Memory B cell (primary cell): Measurements from ENCODE around the gene LHFPL6.

ENCODE experiments used
- ATAC-seq: fragments of 150-1000 bp; cut with Tn5 transposase; 2 replicates; pipeline ENCODE4 v1.10.0; 2021; ENCODE audit warnings: low read depth, mild to moderate bottlenecking, moderate library complexity
- DNase-seq, 2 donors: peaks; one replicate each; pipeline ENCODE4 v3.0.0; 2022; ENCODE audit warnings: low spot score in 2 of 2
- H3K27ac Mint-ChIP-seq: one replicate; pipeline ENCODE4 v1.8.0; 2022; ENCODE audit warnings: mild to moderate bottlenecking, moderate library complexity, mixed read lengths
- H3K27me3 Mint-ChIP-seq: one replicate; pipeline ENCODE4 v1.8.0; 2022; ENCODE audit warnings: mixed read lengths
- H3K36me3 Mint-ChIP-seq: one replicate; pipeline ENCODE4 v1.8.0; 2022; ENCODE audit warnings: mild to moderate bottlenecking, mixed read lengths
- H3K4me1 Mint-ChIP-seq: one replicate; pipeline ENCODE4 v1.8.0; 2022; ENCODE audit warnings: mixed read lengths
- H3K4me3 Mint-ChIP-seq: one replicate; pipeline ENCODE4 v1.8.0; 2022; ENCODE audit warnings: mild to moderate bottlenecking, moderate library complexity, mixed read lengths
- H3K9me3 Mint-ChIP-seq: one replicate; pipeline ENCODE4 v1.8.0; 2022; ENCODE audit warnings: mixed read lengths

LHFPL6 gene

DNA sequence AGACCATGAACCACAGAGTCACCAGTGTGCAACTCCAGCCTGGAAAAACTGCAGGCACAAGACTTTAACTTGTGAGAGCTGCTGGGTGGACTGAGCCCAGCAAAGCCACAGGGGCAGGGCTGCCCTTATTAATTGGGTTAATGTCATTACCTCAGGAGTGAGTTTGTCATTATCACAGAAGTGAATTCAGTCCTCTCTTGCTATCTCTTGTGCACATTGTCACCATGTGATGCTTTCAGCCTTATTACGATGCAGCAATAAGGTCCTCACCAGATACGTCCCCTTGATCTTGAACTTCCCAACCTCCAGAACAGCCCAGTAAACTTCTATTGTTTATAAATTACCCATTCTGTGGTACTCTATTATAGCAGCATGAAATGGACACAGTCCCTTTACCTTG is 158.1 kb downstream of the LHFPL6 start:
- H3K9me3 Mint-ChIP-seq: peaks cover 1% of the 10 kb centered on the region
- ATAC-seq (no peak), DNase-seq (no peak)
- no peak overlapping the region for H3K4me3 Mint-ChIP-seq
- peaks cover 5% of the 10 kb centered on the region for H3K27me3 Mint-ChIP-seq
- no peaks in the 10 kb centered on the region for H3K4me1 Mint-ChIP-seq
- no peaks in the 10 kb centered on the region for H3K36me3 Mint-ChIP-seq
- H3K27ac Mint-ChIP-seq: no peak overlapping the region

DNA sequence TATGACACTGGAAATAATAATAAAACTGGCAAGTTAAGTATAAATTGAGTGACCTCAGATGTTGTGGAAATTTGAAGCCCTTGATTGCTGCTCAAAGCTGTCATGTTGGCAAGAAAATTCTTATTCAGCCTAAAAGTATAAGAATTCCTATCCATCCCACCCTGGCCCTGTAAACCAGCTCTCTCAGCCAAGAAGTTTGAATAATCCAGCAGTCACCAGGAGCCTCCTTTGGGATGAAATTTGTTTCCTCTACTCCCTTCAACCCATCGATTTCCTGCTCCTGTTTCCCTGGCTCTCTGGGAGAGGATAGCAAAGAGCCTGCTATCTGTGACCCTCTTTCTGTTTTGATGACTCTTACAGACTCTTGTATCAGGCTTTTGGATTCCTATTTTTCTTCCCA is 169.3 kb downstream of the LHFPL6 start:
- H3K27me3 Mint-ChIP-seq: peaks cover 7% of the 10 kb centered on the region
- no peaks in the 10 kb centered on the region for H3K36me3 Mint-ChIP-seq
- H3K9me3 Mint-ChIP-seq: peaks cover 4% of the 10 kb centered on the region
- ATAC-seq: no peak
- H3K4me1 Mint-ChIP-seq: no peaks in the 10 kb centered on the region
- H3K4me3 Mint-ChIP-seq: no peak overlapping the region
- no peak overlapping the region for H3K27ac Mint-ChIP-seq
- DNase-seq: no peak

DNA sequence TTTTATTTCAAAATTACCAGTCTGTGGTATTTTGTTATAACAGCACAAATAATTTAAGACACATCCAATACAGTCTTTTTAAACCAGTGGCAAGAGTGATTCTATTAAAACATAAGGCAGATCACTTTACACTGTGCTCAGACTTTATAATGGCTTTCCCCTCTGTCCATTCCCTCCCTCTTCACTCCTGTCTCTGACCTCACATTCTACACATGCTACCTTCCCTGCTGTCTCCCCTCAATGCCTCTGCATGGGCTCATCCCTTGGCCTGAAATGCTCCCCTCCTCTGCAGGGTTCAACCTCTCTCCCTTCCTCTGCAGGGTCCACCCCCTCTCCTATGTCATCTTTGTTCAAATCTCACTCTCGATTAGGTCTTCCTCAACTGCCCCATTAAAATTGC is 170.8 kb downstream of the LHFPL6 start:
- H3K4me1 Mint-ChIP-seq: no peaks in the 10 kb centered on the region
- H3K9me3 Mint-ChIP-seq: peaks cover 2% of the 10 kb centered on the region
- peaks cover 7% of the 10 kb centered on the region for H3K27me3 Mint-ChIP-seq
- no peak overlapping the region for H3K4me3 Mint-ChIP-seq
- no peak overlapping the region for H3K27ac Mint-ChIP-seq
- DNase-seq: no peak
- no peak for ATAC-seq
- no peaks in the 10 kb centered on the region for H3K36me3 Mint-ChIP-seq

GRCh38 chr13:39422845-39423565 is 180.0 kb downstream of the LHFPL6 start:
- Mint-ChIP-seq H3K4me1 (no peaks in the 10 kb centered on the region), H3K27ac (no peak overlapping the region), H3K9me3 (no peaks in the 10 kb centered on the region), H3K27me3 (peaks cover 6% of the 10 kb centered on the region), H3K36me3 (no peaks in the 10 kb centered on the region), H3K4me3 (no peak overlapping the region)
- DNase-seq: no peak
- no peak for ATAC-seq

DNA sequence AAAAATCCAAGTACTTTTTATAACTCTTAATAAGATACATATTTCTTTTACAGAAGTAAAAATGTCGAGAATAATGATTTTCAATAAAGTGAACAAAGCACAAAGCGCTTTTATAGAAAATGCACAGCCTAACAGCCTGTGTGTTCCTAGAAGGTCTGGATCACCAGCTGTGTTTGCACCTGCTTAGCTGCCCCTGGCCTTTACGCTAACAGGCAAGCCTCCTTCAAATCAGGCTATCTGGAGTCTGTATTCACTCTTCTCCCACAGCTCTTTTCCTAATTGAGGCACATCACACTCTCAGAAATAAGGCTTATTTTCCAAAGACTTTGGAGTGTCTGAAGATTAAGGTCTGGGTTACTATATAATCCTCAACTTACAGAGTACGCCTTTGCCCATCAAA is 183.1 kb downstream of the LHFPL6 start:
- no peak overlapping the region for H3K27ac Mint-ChIP-seq
- no peak for ATAC-seq

DNA sequence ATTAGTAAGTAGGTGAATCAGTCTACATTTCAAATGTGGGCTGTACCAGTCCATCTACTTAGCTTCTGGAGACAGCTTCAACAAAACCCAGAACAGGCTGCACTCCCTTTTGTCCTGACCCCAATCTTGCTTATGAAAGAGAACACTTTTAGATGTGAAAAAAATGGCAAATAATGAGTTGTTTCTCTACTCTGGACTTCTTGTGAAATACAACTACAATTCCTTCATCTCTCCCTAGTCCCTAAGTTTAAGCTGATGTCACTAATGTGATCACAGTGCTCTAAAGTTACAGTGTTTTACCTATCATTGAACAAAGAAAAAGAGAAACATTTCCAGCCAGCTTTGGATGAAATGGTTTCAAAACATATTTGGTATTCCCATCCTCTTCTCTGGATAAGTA is 183.9 kb downstream of the LHFPL6 start:
- DNase-seq: no peak
- Mint-ChIP-seq H3K27ac (no peak overlapping the region), H3K4me3 (no peak overlapping the region)

More for the DNA sequence above, 183.1 kb downstream of the LHFPL6 start:
- Mint-ChIP-seq H3K27me3 (peaks cover 10% of the 10 kb centered on the region), H3K9me3 (no peaks in the 10 kb centered on the region), H3K4me1 (no peaks in the 10 kb centered on the region), H3K36me3 (no peaks in the 10 kb centered on the region), H3K4me3 (no peak overlapping the region)
- no peak for DNase-seq

GRCh38 chr13:39418424-39418823 is 184.6 kb downstream of the LHFPL6 start:
- H3K4me3 Mint-ChIP-seq: no peak overlapping the region
- H3K4me1 Mint-ChIP-seq: no peaks in the 10 kb centered on the region
- H3K36me3 Mint-ChIP-seq: no peaks in the 10 kb centered on the region
- DNase-seq (no peak), ATAC-seq (no peak)
- peaks cover 7% of the 10 kb centered on the region for H3K27me3 Mint-ChIP-seq
- no peak overlapping the region for H3K27ac Mint-ChIP-seq
- H3K9me3 Mint-ChIP-seq: no peaks in the 10 kb centered on the region

More for the DNA sequence above, 183.9 kb downstream of the LHFPL6 start:
- Mint-ChIP-seq H3K27me3 (peaks cover 10% of the 10 kb centered on the region), H3K9me3 (no peaks in the 10 kb centered on the region), H3K36me3 (no peaks in the 10 kb centered on the region), H3K4me1 (no peaks in the 10 kb centered on the region)
- ATAC-seq: no peak

- no peaks in the 10 kb centered on the region for H3K4me1 Mint-ChIP-seq
- no peaks in the 10 kb centered on the region for H3K36me3 Mint-ChIP-seq
- H3K4me3 Mint-ChIP-seq: no peak overlapping the region
- no peak overlapping the region for H3K27ac Mint-ChIP-seq
- peaks cover 7% of the 10 kb centered on the region for H3K27me3 Mint-ChIP-seq
- no peaks in the 10 kb centered on the region for H3K9me3 Mint-ChIP-seq
- DNase-seq: no peak
- ATAC-seq: no peak
Measured at GRCh38 chr13:39417643-39418042, 185.3 kb downstream of the LHFPL6 start.

DNA sequence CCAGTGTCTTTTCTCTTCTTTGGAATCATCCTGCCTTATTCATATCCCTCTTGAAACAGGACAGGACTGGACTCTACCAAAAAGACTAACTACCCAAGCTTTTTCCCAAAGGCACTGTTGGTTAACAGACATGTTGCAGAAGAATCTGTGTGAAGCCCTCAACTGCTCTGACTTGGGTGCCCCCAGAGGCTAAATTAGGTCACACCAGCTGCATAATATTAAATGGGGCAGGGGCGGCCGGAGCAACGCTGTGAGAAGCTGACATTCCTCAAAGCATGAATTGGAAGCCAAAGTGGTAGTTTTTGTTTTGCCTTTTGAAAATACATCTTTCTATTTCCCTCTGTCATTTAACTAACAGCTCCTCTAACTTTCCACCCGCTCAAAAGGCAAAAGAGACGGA is 185.9 kb downstream of the LHFPL6 start:
- Mint-ChIP-seq H3K4me3 (no peak overlapping the region), H3K4me1 (no peaks in the 10 kb centered on the region), H3K27me3 (peaks cover 7% of the 10 kb centered on the region), H3K9me3 (no peaks in the 10 kb centered on the region), H3K36me3 (no peaks in the 10 kb centered on the region), H3K27ac (no peak overlapping the region)
- no peak for ATAC-seq
- no peak for DNase-seq

DNA sequence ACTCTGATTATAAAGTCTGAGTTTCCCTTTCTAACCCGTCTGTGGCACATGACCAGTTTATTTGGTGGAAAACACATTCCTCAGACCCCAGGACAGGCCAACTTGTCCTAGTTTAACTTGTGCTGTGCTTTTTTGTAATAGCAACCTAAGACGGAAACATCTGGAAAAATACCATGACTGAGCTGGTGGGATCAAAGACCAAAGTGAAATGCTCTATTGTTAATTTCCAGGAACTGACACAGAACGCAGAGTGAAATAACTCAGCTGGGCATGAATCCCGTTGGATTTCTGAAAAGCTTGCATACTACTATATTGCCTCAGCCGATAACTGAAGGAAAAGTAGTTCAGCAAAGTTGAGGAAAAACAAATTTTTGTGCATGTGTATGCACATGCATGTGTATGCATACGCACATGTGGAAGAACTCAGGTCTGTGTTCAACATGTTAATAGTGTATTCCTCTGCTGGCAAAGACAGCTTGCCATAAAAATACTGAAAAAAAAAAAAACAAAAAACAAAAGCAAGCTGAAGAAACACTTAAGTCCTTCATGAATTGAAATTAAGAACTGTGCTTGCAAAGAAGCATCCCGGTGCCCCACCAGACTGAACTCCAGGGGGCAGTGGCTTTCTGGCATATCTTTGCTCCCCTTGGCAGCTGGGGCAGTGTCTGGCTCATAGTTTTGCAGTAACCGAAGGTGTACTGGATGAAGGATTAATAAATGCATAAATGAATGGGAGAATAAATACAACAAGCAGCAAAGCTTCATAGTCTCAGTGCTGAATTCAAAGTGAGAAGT is 187.8 kb downstream of the LHFPL6 start:
- H3K27me3 Mint-ChIP-seq: peaks cover 7% of the 10 kb centered on the region
- no peaks in the 10 kb centered on the region for H3K36me3 Mint-ChIP-seq
- ATAC-seq (no peak), DNase-seq (no peak)
- no peaks in the 10 kb centered on the region for H3K4me1 Mint-ChIP-seq
- no peak overlapping the region for H3K27ac Mint-ChIP-seq
- H3K9me3 Mint-ChIP-seq: no peaks in the 10 kb centered on the region
- no peak overlapping the region for H3K4me3 Mint-ChIP-seq

DNA sequence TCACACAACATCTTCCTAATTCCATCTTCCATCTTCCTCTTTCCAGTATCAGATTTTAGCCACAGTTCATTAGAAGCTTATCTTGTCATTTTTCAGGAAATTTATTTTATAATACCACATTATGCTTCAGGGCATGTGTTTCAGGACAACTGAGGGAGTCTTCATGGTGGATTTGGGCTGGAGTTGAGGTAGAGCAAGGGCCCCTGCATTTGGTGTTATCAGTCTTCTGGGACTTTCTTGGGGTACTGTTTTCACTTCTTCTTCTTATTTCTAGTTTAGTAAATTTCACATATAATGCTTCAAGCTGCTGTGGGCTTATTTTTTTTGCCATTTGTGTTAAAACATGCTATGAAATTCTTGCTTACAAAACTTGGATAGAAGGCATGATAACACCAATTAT is 188.7 kb downstream of the LHFPL6 start:
- H3K4me1 Mint-ChIP-seq: no peaks in the 10 kb centered on the region
- H3K4me3 Mint-ChIP-seq: no peak overlapping the region
- no peaks in the 10 kb centered on the region for H3K9me3 Mint-ChIP-seq
- no peaks in the 10 kb centered on the region for H3K36me3 Mint-ChIP-seq
- ATAC-seq (no peak), DNase-seq (no peak)
- peaks cover 5% of the 10 kb centered on the region for H3K27me3 Mint-ChIP-seq
- H3K27ac Mint-ChIP-seq: no peak overlapping the region

GRCh38 chr13:39411511-39411910 is 191.5 kb downstream of the LHFPL6 start:
- Mint-ChIP-seq H3K4me3 (no peak overlapping the region), H3K27me3 (peaks cover 5% of the 10 kb centered on the region), H3K27ac (no peak overlapping the region), H3K9me3 (no peaks in the 10 kb centered on the region), H3K4me1 (no peaks in the 10 kb centered on the region), H3K36me3 (no peaks in the 10 kb centered on the region)
- ATAC-seq: no peak
- DNase-seq: no peak

- DNase-seq (no peak), ATAC-seq (no peak)
- Mint-ChIP-seq H3K27me3 (peaks cover 5% of the 10 kb centered on the region), H3K4me3 (no peak overlapping the region), H3K9me3 (no peaks in the 10 kb centered on the region), H3K36me3 (no peaks in the 10 kb centered on the region), H3K27ac (no peak overlapping the region), H3K4me1 (no peaks in the 10 kb centered on the region)
Measured at GRCh38 chr13:39410964-39411363, 192.0 kb downstream of the LHFPL6 start.

DNA sequence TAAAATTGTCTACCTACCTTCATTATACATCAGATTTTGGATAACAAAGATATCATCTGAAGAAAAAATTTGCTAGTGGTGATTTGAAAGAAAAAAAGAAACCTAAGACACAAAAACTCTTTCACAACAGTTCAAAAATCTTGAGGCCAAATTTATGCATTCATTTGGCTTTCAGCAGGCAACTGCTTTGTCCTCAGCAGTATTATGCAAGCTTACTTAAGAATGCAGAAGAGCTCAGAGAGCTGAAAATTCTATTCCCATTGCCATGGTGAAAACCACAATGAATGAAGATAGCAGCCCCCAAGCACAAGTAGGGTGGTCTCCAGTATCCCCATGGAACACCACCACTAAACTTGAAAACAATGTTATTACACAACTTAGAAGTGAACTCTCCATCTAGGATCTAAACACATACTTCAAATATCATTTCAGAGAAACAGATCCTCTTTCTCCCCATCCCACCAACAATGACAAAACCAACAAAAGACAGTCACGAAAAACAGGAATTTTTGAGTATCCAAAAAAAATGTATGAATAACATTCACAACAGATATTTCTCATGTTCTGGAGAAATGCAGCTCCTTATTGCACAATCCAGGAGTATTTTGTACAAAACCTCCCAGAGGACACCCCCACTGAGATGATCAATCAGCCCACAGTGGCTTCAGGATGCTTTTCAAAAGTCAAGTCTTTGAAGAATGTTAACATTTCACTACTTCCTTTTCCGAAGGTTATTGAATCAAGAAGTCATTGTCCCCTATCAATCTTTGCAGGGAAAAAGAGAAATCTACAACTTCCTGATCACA is 192.7 kb downstream of the LHFPL6 start:
- no peak overlapping the region for H3K4me3 Mint-ChIP-seq
- no peak overlapping the region for H3K27ac Mint-ChIP-seq
- H3K36me3 Mint-ChIP-seq: no peaks in the 10 kb centered on the region
- no peak for DNase-seq
- H3K9me3 Mint-ChIP-seq: no peaks in the 10 kb centered on the region
- H3K27me3 Mint-ChIP-seq: no peaks in the 10 kb centered on the region
- no peak for ATAC-seq
- no peaks in the 10 kb centered on the region for H3K4me1 Mint-ChIP-seq
